ENCODE data around the gene GAA. TPM values are rescaled to one million over a fixed set of nuclear protein-coding genes. Genes with fewer than 3 reads are reported as not detected.

The GAA gene
- total RNA-seq, 4 donors from 2014 or later = 42.1 to 131 (median 83.2) TPM

DNA sequence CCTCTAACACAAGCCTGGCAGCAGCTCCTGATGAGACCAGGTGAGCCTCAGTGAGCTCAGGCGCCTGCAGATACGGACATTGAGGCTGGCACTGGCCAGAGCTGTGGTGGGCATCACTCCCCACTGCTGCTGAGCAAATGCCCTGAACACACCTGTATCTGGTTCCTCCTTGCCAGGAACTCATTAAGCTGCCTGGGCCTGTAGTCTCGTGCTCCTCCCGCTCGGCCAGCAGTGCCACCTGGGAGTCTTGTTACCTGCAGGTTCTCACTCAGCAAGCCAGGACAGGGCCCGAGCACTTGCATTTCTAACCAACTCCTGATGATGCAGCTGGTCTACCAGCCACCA, 32.2 kb downstream of the GAA start:
- intact Hi-C loops (cut with DNase I) = no loop called here
- H3K36me3 ChIP-seq = peaks cover 51 to 52% of the 10 kb centered on the region in 2 donors
- H3K27me3 ChIP-seq = no peaks in the 10 kb centered on the region
- no peak overlapping the region for H3K4me3 ChIP-seq (replicated peaks in 1 of 3)
- no peak overlapping the region for H3K27ac ChIP-seq
- WGBS, 2 donors = 92 to 96% methylated on average over 5 to 6 of the region's 6 CpGs
- no peak for TF ChIP-seq POLR2A (IDR thresholded peaks at IDR 0.05)
- TF ChIP-seq, protein P1, sequence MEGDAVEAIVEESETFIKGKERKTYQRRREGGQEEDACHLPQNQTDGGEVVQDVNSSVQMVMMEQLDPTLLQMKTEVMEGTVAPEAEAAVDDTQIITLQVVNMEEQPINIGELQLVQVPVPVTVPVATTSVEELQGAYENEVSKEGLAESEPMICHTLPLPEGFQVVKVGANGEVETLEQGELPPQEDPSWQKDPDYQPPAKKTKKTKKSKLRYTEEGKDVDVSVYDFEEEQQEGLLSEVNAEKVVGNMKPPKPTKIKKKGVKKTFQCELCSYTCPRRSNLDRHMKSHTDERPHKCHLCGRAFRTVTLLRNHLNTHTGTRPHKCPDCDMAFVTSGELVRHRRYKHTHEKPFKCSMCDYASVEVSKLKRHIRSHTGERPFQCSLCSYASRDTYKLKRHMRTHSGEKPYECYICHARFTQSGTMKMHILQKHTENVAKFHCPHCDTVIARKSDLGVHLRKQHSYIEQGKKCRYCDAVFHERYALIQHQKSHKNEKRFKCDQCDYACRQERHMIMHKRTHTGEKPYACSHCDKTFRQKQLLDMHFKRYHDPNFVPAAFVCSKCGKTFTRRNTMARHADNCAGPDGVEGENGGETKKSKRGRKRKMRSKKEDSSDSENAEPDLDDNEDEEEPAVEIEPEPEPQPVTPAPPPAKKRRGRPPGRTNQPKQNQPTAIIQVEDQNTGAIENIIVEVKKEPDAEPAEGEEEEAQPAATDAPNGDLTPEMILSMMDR (IDR thresholded peaks at IDR 0.05) = no peak
- H3K4me1 ChIP-seq = no peaks in the 10 kb centered on the region
- DNase-seq = no peak
- H3K9me3 ChIP-seq = no peaks in the 10 kb centered on the region

DNA sequence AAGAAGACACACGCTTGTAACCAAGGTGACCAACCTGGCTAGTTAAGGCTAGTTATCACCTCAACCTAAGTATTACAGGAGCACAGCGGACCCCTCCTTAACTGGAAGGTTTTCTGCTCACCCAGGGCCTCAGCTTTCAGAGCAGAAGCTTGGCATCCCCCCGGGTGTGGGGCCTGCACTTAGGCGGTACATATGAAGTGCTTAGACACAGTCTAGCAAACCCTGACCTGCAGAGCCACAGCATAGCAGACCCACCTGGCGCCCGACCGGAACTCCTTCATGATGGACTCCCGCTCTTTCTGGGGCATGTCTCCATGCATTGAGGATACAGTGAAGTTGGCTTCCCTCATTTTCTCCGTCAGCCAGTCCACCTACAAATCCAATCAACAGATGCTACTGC, 35.8 kb downstream of the GAA start:
- H3K27me3 ChIP-seq = no peaks in the 10 kb centered on the region
- H3K27ac ChIP-seq = no peak overlapping the region
- DNase-seq = no peak
- H3K36me3 ChIP-seq = peaks cover 84 to 86% of the 10 kb centered on the region in 2 donors
- WGBS, 2 donors = 93 to 94% methylated on average over 9 of the region's 9 CpGs
- intact Hi-C loops (cut with DNase I) = no loop called here
- H3K4me1 ChIP-seq = no peaks in the 10 kb centered on the region
- no peaks in the 10 kb centered on the region for H3K9me3 ChIP-seq
- H3K4me3 ChIP-seq (replicated peaks in 1 of 3) = no peak overlapping the region
- TF ChIP-seq, protein P1 (IDR thresholded peaks at IDR 0.05) = no peak
- TF ChIP-seq POLR2A (IDR thresholded peaks at IDR 0.05) = no peak

DNA sequence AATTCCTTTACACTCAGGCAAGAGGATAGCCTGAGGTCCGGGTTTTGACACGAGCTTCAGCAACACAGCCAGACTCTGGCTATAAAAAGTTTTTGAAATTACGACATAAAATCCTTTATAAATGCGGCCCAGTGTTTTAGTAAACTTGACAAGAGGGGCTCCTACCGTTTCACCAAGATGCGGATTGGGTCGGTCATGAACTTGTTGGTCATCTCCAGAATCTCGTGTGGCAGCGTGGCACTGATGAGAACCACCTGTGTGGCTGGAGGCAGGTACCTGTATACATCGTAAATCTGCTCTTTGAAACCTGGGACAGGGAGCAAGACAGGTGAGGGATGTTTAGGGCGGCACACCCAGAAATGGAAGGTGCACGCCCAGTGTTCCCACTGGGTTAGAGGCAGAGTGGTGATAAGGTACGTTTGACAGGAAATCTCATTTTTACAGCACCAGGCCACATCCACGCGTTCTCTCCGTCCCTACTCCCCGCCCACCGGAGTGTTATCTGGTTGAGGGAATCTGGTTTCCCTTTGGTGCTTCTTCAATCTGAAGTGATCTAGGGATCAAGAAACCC, 37.6 kb downstream of the GAA start:
- no peak for DNase-seq
- TF ChIP-seq, protein P1 (IDR thresholded peaks at IDR 0.05) = no peak
- TF ChIP-seq POLR2A (IDR thresholded peaks at IDR 0.05) = no peak
- H3K9me3 ChIP-seq = no peaks in the 10 kb centered on the region
- peaks cover 95 to 96% of the 10 kb centered on the region in 2 donors for H3K36me3 ChIP-seq
- H3K27ac ChIP-seq = no peak overlapping the region
- H3K4me3 ChIP-seq (replicated peaks in 1 of 3) = no peak overlapping the region
- intact Hi-C loops (cut with DNase I) = no loop called here
- no peaks in the 10 kb centered on the region for H3K4me1 ChIP-seq
- no peaks in the 10 kb centered on the region for H3K27me3 ChIP-seq
- WGBS, 2 donors = 92 to 93% methylated on average over 18 of the region's 18 CpGs

DNA sequence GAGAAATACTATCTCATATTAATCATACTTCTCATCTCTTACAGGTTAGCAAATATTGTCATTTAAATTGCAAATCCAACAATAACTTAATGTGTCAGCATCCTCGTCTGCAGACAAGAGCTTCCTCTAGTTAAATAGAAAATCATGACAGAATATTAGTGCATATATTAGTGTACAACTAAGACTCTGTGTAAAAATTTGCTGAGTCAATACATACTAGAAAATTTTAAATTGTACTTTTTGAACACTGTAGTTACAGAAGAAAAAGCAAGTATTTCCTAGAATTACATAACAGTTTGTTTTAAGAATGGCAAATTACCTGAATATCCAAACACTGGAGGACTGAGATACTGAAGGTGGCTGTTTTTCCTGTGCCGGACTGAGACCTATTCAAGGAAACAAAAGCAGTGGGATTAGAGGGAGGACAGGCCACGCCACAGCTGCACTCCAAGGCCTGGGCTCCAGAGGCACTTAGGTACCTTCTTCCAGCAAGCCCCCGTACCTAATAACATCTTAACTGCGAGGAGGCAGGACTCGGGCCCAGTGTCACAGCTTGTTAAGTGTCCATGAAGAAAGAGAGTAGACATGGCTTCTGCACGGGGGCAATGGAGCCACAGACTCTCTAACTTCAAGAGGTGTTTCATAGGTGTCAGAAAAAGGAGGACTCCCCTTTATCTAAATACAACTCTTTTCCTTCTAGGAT, 40.2 kb downstream of the GAA start:
- no peak for DNase-seq
- 91 to 92% methylated on average over 7 of the region's 7 CpGs for WGBS, 2 donors
- Histone ChIP-seq H3K4me3 (replicated peaks in 1 of 3) (no peak overlapping the region), H3K27me3 (no peaks in the 10 kb centered on the region), H3K4me1 (peaks cover 17 to 18% of the 10 kb centered on the region in 2 donors), H3K27ac (no peak overlapping the region), H3K9me3 (no peaks in the 10 kb centered on the region), H3K36me3 (peaks cover 72% of the 10 kb centered on the region in 2 donors)
- intact Hi-C loops (cut with DNase I) = loop anchor here (5.0 kb wide), 1 partner anchor 34 kb away; no protein-coding TSS in a partner anchor
- TF ChIP-seq POLR2A (IDR thresholded peaks at IDR 0.05) = no peak
- TF ChIP-seq, protein P1 (IDR thresholded peaks at IDR 0.05) = no peak

DNA sequence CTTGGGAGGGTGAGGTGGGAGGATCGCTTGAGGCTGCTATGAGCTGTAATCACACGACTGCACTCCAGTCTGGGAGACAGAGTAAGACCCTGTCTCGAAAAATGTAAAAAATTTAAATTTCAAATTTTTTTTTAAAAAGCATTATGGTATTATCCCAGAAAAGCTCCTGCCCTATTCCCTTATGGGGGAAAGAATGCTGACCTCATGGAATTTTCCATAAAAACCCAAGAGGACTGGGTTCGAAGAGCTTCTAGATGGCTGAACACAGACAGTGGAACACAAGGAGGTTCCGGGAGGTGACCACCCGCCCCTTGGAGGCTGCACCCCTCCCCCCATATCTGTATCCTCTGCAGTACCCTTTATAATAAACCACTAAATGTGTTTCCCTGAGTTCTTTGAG, 41.5 kb downstream of the GAA start:
- TF ChIP-seq, protein P1 (IDR thresholded peaks at IDR 0.05) = no peak
- no peak for TF ChIP-seq POLR2A (IDR thresholded peaks at IDR 0.05)
- Histone ChIP-seq H3K9me3 (no peaks in the 10 kb centered on the region), H3K36me3 (peaks cover 58 to 59% of the 10 kb centered on the region in 2 donors), H3K4me1 (peaks cover 18 to 19% of the 10 kb centered on the region in 2 donors), H3K27ac (no peak overlapping the region), H3K4me3 (replicated peaks in 1 of 3) (no peak overlapping the region), H3K27me3 (no peaks in the 10 kb centered on the region)
- intact Hi-C loops (cut with DNase I) = loop anchor here (5.0 kb wide), 1 partner anchor 36 kb away; no protein-coding TSS in a partner anchor
- DNase-seq = no peak
- 87 to 88% methylated on average over 6 of the region's 6 CpGs for WGBS, 2 donors
